H9 (cell line): ENCODE measurements around the gene PYROXD2. TPM values are rescaled to one million over a fixed set of nuclear protein-coding genes. Genes with fewer than 3 reads are reported as not detected.

Experiments
- DNase-seq: peaks from one replicate; pipeline ENCODE4 v3.0.0-alpha.2; 2017
- H2AFZ ChIP-seq: one replicate; pipeline ENCODE4 v1.6.1; 2013; ENCODE audit warnings: mild to moderate bottlenecking, low read length, control low read depth, moderate library complexity
- H2AK5ac ChIP-seq: 2 replicates; pipeline ENCODE4 v1.6.1; 2013; ENCODE audit warnings: low read length, control low read depth, mixed read lengths; ENCODE audit not compliant: insufficient read length
- H2BK120ac ChIP-seq: one replicate; pipeline ENCODE4 v1.6.1; 2013; ENCODE audit warnings: low read depth, mild to moderate bottlenecking, low read length, control low read depth, inconsistent platforms; ENCODE audit not compliant: poor library complexity, severe bottlenecking
- H2BK12ac ChIP-seq: 2 replicates; pipeline ENCODE4 v1.6.1; 2013; ENCODE audit warnings: low read length, control low read depth, mixed read lengths, low read depth; ENCODE audit not compliant: insufficient read length
- H2BK15ac ChIP-seq: 2 replicates; pipeline ENCODE4 v1.6.1; 2013; ENCODE audit warnings: low read depth, low read length, control low read depth
- H2BK20ac ChIP-seq: one replicate; pipeline ENCODE4 v1.6.1; 2013; ENCODE audit warnings: low read depth, mild to moderate bottlenecking, low read length, control low read depth, inconsistent platforms; ENCODE audit not compliant: poor library complexity, severe bottlenecking
- H2BK5ac ChIP-seq: 2 replicates; pipeline ENCODE4 v1.6.1; 2013; ENCODE audit warnings: low read length, control low read depth, mixed read lengths; ENCODE audit not compliant: insufficient read length
- H3K14ac ChIP-seq: 2 replicates; pipeline ENCODE4 v1.6.1; 2013; ENCODE audit warnings: low read length, control low read depth; ENCODE audit not compliant: insufficient read depth
- H3K18ac ChIP-seq: 2 replicates; pipeline ENCODE4 v1.6.1; 2013; ENCODE audit warnings: low read depth, mild to moderate bottlenecking, mixed read lengths, low read length, control low read depth; ENCODE audit not compliant: insufficient read length
- H3K23ac ChIP-seq: 2 replicates; pipeline ENCODE4 v1.6.1; 2013; ENCODE audit warnings: low read length, control low read depth, mixed read lengths, low read depth; ENCODE audit not compliant: insufficient read length
- H3K23me2 ChIP-seq: 2 replicates; pipeline ENCODE4 v1.6.1; 2013; ENCODE audit warnings: low read depth, mild to moderate bottlenecking, mixed read lengths, low read length, control low read depth; ENCODE audit not compliant: insufficient read length, poor library complexity, severe bottlenecking
- H3K27ac ChIP-seq: 2 replicates; pipeline ENCODE4 v1.5.1; 2013; ENCODE audit warnings: low read length, control low read depth, mixed read lengths, low read depth; ENCODE audit not compliant: insufficient read length
- H3K27me3 ChIP-seq: 2 replicates; pipeline ENCODE4 v1.6.1; 2013; ENCODE audit warnings: low read length, control low read depth, inconsistent platforms; ENCODE audit not compliant: insufficient read depth
- H3K4ac ChIP-seq: 2 replicates; pipeline ENCODE4 v1.6.1; 2013; ENCODE audit warnings: low read depth, mild to moderate bottlenecking, control low read depth, inconsistent platforms, low read length, moderate library complexity
- H3K4me1 ChIP-seq: 2 replicates; pipeline ENCODE4 v1.6.1; 2013; ENCODE audit warnings: low read length, control low read depth, inconsistent platforms; ENCODE audit not compliant: insufficient read depth
- H3K4me2 ChIP-seq: 2 replicates; pipeline ENCODE4 v1.6.1; 2013; ENCODE audit warnings: low read length, control low read depth, mixed read lengths; ENCODE audit not compliant: insufficient read length, insufficient read depth
- H3K56ac ChIP-seq: 2 replicates; pipeline ENCODE4 v1.6.1; 2013; ENCODE audit warnings: low read depth, mild to moderate bottlenecking, mixed read lengths, low read length, control low read depth; ENCODE audit not compliant: insufficient read length
- H3K79me1 ChIP-seq: 2 replicates; pipeline ENCODE4 v1.6.1; 2013; ENCODE audit warnings: low read depth, mild to moderate bottlenecking, moderate library complexity, low read length, control low read depth, inconsistent platforms; ENCODE audit not compliant: insufficient read depth, poor library complexity, severe bottlenecking
- H3K79me2 ChIP-seq: 2 replicates; pipeline ENCODE4 v1.6.1; 2013; ENCODE audit warnings: low read length, control low read depth, inconsistent platforms; ENCODE audit not compliant: insufficient read depth
- H3K9ac ChIP-seq: 2 replicates; pipeline ENCODE4 v1.6.1; 2013; ENCODE audit warnings: low read length, control low read depth, mixed read lengths; ENCODE audit not compliant: insufficient read length; ENCODE audit errors: extremely low read depth
- H3K9me3 ChIP-seq: one replicate; pipeline ENCODE4 v1.6.1; 2013; ENCODE audit warnings: low read depth, low read length, inconsistent platforms; ENCODE audit not compliant: control insufficient read depth
- H3T11ph ChIP-seq: one replicate; pipeline ENCODE4 v1.6.1; 2013; ENCODE audit warnings: mild to moderate bottlenecking, low read length, control low read depth, inconsistent platforms
- H4K20me1 ChIP-seq: one replicate; pipeline ENCODE4 v1.6.1; 2013; ENCODE audit not compliant: control insufficient read depth, insufficient read length, insufficient read depth
- H4K5ac ChIP-seq: 2 replicates; pipeline ENCODE4 v1.6.1; 2013; ENCODE audit warnings: low read depth, mild to moderate bottlenecking, mixed read lengths, low read length, control low read depth; ENCODE audit not compliant: insufficient read length
- H4K8ac ChIP-seq: replicated peaks from 2 replicates; pipeline ENCODE4 v1.6.1; 2013; ENCODE audit warnings: low read length, control low read depth, mixed read lengths, low read depth; ENCODE audit not compliant: insufficient read length
- H4K91ac ChIP-seq: 2 replicates; pipeline ENCODE4 v1.6.1; 2013; ENCODE audit warnings: low read depth, mild to moderate bottlenecking, moderate library complexity, mixed read lengths, low read length, control low read depth; ENCODE audit not compliant: insufficient read length
- H3K27ac Mint-ChIP-seq, 3 experiments: 2 replicates in 2 of 3; 3 replicates in 1 of 3; pipeline ENCODE4 v1.8.0; 2020 to 2021; ENCODE audit warnings: mixed read lengths in 3 of 3, mild to moderate bottlenecking in 1 of 3, moderate library complexity in 1 of 3
- H3K27me3 Mint-ChIP-seq: 2 replicates; pipeline ENCODE4 v1.8.0; 2021; ENCODE audit warnings: low read depth, mild to moderate bottlenecking, moderate library complexity, mixed read lengths
- H3K36me3 Mint-ChIP-seq, 3 experiments: 2 replicates in 2 of 3; 3 replicates in 1 of 3; pipeline ENCODE4 v1.8.0; 2020 to 2021; ENCODE audit warnings: low read depth in 3 of 3, mixed read lengths in 3 of 3; ENCODE audit not compliant: insufficient read depth in 1 of 3
- H3K4me1 Mint-ChIP-seq, 2 experiments: 2 replicates each; pipeline ENCODE4 v1.8.0; 2020; ENCODE audit warnings: mixed read lengths in 2 of 2
- H3K4me3 Mint-ChIP-seq, 2 experiments: 2 replicates in 1 of 2; 3 replicates in 1 of 2; pipeline ENCODE4 v1.8.0; 2020 to 2021; ENCODE audit warnings: mild to moderate bottlenecking in 2 of 2, mixed read lengths in 2 of 2, moderate library complexity in 1 of 2
- H3K9me3 Mint-ChIP-seq, 2 experiments: 2 replicates in 1 of 2; 3 replicates in 1 of 2; pipeline ENCODE4 v1.8.0; 2020; ENCODE audit warnings: mild to moderate bottlenecking in 2 of 2, mixed read lengths in 2 of 2, moderate library complexity in 1 of 2
- WGBS: extraction: QIAGEN DNeasy Blood & Tissue Kit; methylation state at CpG from one replicate; pipeline ENCODE4 v1.1.7; 2013; ENCODE audit warnings: missing lambda C conversion rate, low lambda C conversion rate, mixed read lengths; ENCODE audit not compliant: insufficient read length; ENCODE audit errors: extremely low coverage; 5-methylcytosine and 5-hydroxymethylcytosine counted together
- total RNA-seq: library from RNA; stranded (reverse); gene quantifications from 2 replicates; pipeline ENCODE4 v1.2.1, GENCODE V29; 2021
- TF ChIP-seq, protein P1 (sequence below): fragments of 200-600 bp; sonication (generic); conservative IDR thresholded peaks from 3 replicates; pipeline ENCODE4 v1.8.0; 2021; ENCODE audit warnings: antibody characterized with exemption, mild to moderate bottlenecking

PYROXD2 gene
- total RNA-seq, 1 experiment from 2014 or later = 5.3 TPM

DNA sequence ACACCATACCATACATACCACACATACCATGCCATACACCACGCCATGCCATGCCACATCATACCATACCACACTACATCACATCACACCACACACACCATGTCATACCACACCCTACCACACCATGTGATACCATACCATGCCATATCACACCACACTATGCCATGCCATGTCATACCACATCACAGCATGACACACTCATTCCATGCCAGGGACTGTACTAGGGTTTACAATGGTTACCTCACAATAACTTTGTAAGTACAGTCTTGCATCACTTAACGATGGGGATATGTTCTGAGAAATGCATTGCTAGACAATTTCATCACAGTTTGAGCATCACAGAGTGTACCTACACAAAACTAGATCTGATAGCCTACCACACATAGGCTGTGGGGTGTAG lies 14.5 kb downstream of the PYROXD2 start:
- H3T11ph ChIP-seq = no peak overlapping the region
- H4K20me1 ChIP-seq = no peaks in the 10 kb centered on the region
- no peak overlapping the region for H2BK15ac ChIP-seq
- H3K4me1 Mint-ChIP-seq = peaks cover 5 to 8% of the 10 kb centered on the region in 2 experiments
- H4K8ac ChIP-seq = no peak overlapping the region
- peak overlapping the region; percentile 50 for H3K56ac ChIP-seq
- no peaks in the 10 kb centered on the region for H3K9me3 ChIP-seq
- H2BK5ac ChIP-seq = no peak overlapping the region
- no peaks in the 10 kb centered on the region for H3K9me3 Mint-ChIP-seq
- H3K36me3 Mint-ChIP-seq = no peaks in the 10 kb centered on the region; a peak in 2 of 7 replicates
- H2BK120ac ChIP-seq = no peak overlapping the region
- no peak overlapping the region for H3K27ac ChIP-seq
- H3K4me2 ChIP-seq = no peak overlapping the region
- no peak overlapping the region for H4K5ac ChIP-seq
- no peaks in the 10 kb centered on the region for H3K27me3 Mint-ChIP-seq
- no peak overlapping the region for H3K14ac ChIP-seq
- H3K4me3 Mint-ChIP-seq = no peak overlapping the region
- no peak overlapping the region for H2BK12ac ChIP-seq
- WGBS = 100% methylated on average over 1 of the region's 2 CpGs
- no peak overlapping the region for H3K4ac ChIP-seq
- no peaks in the 10 kb centered on the region; the same call in 1 of the 2 replicates for H3K4me1 ChIP-seq
- no peaks in the 10 kb centered on the region for H3K23me2 ChIP-seq
- no peak for DNase-seq
- no peak overlapping the region for H2AK5ac ChIP-seq
- H3K79me1 ChIP-seq = no peaks in the 10 kb centered on the region
- H3K9ac ChIP-seq = no peak overlapping the region
- TF ChIP-seq, protein P1, sequence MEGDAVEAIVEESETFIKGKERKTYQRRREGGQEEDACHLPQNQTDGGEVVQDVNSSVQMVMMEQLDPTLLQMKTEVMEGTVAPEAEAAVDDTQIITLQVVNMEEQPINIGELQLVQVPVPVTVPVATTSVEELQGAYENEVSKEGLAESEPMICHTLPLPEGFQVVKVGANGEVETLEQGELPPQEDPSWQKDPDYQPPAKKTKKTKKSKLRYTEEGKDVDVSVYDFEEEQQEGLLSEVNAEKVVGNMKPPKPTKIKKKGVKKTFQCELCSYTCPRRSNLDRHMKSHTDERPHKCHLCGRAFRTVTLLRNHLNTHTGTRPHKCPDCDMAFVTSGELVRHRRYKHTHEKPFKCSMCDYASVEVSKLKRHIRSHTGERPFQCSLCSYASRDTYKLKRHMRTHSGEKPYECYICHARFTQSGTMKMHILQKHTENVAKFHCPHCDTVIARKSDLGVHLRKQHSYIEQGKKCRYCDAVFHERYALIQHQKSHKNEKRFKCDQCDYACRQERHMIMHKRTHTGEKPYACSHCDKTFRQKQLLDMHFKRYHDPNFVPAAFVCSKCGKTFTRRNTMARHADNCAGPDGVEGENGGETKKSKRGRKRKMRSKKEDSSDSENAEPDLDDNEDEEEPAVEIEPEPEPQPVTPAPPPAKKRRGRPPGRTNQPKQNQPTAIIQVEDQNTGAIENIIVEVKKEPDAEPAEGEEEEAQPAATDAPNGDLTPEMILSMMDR = no peak
- H4K91ac ChIP-seq = no peak overlapping the region
- no peak overlapping the region for H2AFZ ChIP-seq
- no peak overlapping the region for H3K18ac ChIP-seq
- H3K27ac Mint-ChIP-seq = no peak overlapping the region
- peak overlapping the region; percentile 2 for H3K23ac ChIP-seq
- no peaks in the 10 kb centered on the region for H3K27me3 ChIP-seq
- H2BK20ac ChIP-seq = no peak overlapping the region
- no peaks in the 10 kb centered on the region for H3K79me2 ChIP-seq
